Adipocyte (in vitro differentiated cells): ENCODE measurements around the gene CANX.
A peak's percentile ranks its signal among the peaks of the same experiment; 100 is the strongest.
"Not testable (repeated sequence)": the region's sequence is repeated elsewhere in the genome, so short reads cannot be mapped to it uniquely, and the experiment has no call there.

Experiments used
- DNase-seq: peaks from one replicate; pipeline ENCODE4 v3.0.0-alpha.2; 2015; ENCODE audit warnings: low read depth
- H3K27me3 ChIP-seq: replicated peaks from 2 replicates; pipeline ENCODE4 v1.7.0; 2013; ENCODE audit warnings: mild to moderate bottlenecking, low read length, moderate library complexity; ENCODE audit not compliant: control insufficient read depth, insufficient read depth
- H3K36me3 ChIP-seq: 2 replicates; pipeline ENCODE4 v1.7.0; 2013; ENCODE audit warnings: low read length, mild to moderate bottlenecking, moderate library complexity; ENCODE audit not compliant: control insufficient read depth, insufficient read depth, severe bottlenecking
- H3K4me1 ChIP-seq: 2 replicates; pipeline ENCODE4 v1.7.0; 2013; ENCODE audit warnings: mild to moderate bottlenecking, low read length, moderate library complexity; ENCODE audit not compliant: control insufficient read depth, insufficient read depth
- H3K4me3 ChIP-seq: 2 replicates; pipeline ENCODE4 v1.7.0; 2013; ENCODE audit warnings: mild to moderate bottlenecking, low read length, moderate library complexity
- H3K9ac ChIP-seq: 2 replicates; pipeline ENCODE4 v1.7.0; 2013; ENCODE audit warnings: mild to moderate bottlenecking, low read length, moderate library complexity
- H3K9me3 ChIP-seq: 2 replicates; pipeline ENCODE4 v1.7.0; 2013; ENCODE audit warnings: mild to moderate bottlenecking, low read length, moderate library complexity; ENCODE audit not compliant: control insufficient read depth

Gene CANX

GRCh38 chr5:179698935-179699615, at the start of gene CANX:
Gene CANX, plus strand, starts transcription at chr5:179698967. Its CDS starts 6,715 bp downstream, at chr5:179705682.
- peaks cover 19% of the 10 kb centered on the region for H3K36me3 ChIP-seq
- H3K27me3 ChIP-seq: no peaks in the 10 kb centered on the region
- H3K4me1 ChIP-seq: peaks cover 24% of the 10 kb centered on the region
- H3K9me3 ChIP-seq: no peaks in the 10 kb centered on the region
- H3K9ac ChIP-seq: peak within 1 kb of the TSS; percentile 99
- peak; percentile 53 for DNase-seq
- H3K4me3 ChIP-seq: peak within 1 kb of the TSS; percentile 96

GRCh38 chr5:179649166-179649703, 49.5 kb upstream of the CANX start:
- not testable (repeated sequence) for DNase-seq, H3K36me3 ChIP-seq, H3K4me1 ChIP-seq, H3K27me3 ChIP-seq, H3K9ac ChIP-seq, H3K4me3 ChIP-seq, H3K9me3 ChIP-seq

- not testable (repeated sequence) for H3K9me3 ChIP-seq, H3K4me3 ChIP-seq, H3K4me1 ChIP-seq, H3K9ac ChIP-seq, DNase-seq, H3K36me3 ChIP-seq, H3K27me3 ChIP-seq
Measured at GRCh38 chr5:179650245-179650644, 48.5 kb upstream of the CANX start.

GRCh38 chr5:179653135-179653534, 45.6 kb upstream of the CANX start:
- H3K9ac ChIP-seq, H3K27me3 ChIP-seq, H3K9me3 ChIP-seq, H3K36me3 ChIP-seq, DNase-seq, H3K4me1 ChIP-seq, H3K4me3 ChIP-seq: not testable (repeated sequence)

GRCh38 chr5:179657302-179658178, 41.2 kb upstream of the CANX start:
- DNase-seq, H3K9me3 ChIP-seq, H3K36me3 ChIP-seq, H3K4me1 ChIP-seq, H3K27me3 ChIP-seq, H3K9ac ChIP-seq, H3K4me3 ChIP-seq: not testable (repeated sequence)

GRCh38 chr5:179658179-179658856, 40.4 kb upstream of the CANX start:
- not testable (repeated sequence) for H3K36me3 ChIP-seq, H3K4me1 ChIP-seq, H3K27me3 ChIP-seq, H3K9me3 ChIP-seq
- peak overlapping the region; percentile 81 for H3K4me3 ChIP-seq
- DNase-seq: peak; percentile 80
- peak overlapping the region; percentile 76 for H3K9ac ChIP-seq

GRCh38 chr5:179661647-179662046, 37.1 kb upstream of the CANX start:
- H3K36me3 ChIP-seq: peaks cover 12% of the 10 kb centered on the region
- not testable (repeated sequence) for DNase-seq

GRCh38 chr5:179668391-179668790, 30.4 kb upstream of the CANX start:
- Histone ChIP-seq H3K36me3 (peaks cover 12% of the 10 kb centered on the region), H3K27me3 (no peaks in the 10 kb centered on the region), H3K9me3 (no peaks in the 10 kb centered on the region), H3K4me1 (no peaks in the 10 kb centered on the region), H3K9ac (no peak overlapping the region), H3K4me3 (no peak overlapping the region)
- peak; percentile 68 for DNase-seq

More at GRCh38 chr5:179661647-179662046, 37.1 kb upstream of the CANX start:
- not testable (repeated sequence) for H3K4me1 ChIP-seq, H3K9ac ChIP-seq, H3K9me3 ChIP-seq, H3K27me3 ChIP-seq, H3K4me3 ChIP-seq

GRCh38 chr5:179678223-179679013, 20.3 kb upstream of the CANX start:
- no peaks in the 10 kb centered on the region for H3K9me3 ChIP-seq
- no peaks in the 10 kb centered on the region for H3K36me3 ChIP-seq
- H3K27me3 ChIP-seq: no peaks in the 10 kb centered on the region
- H3K4me1 ChIP-seq: peaks cover 12% of the 10 kb centered on the region
- H3K9ac ChIP-seq: peak overlapping the region; percentile 98
- peak overlapping the region; percentile 97 for H3K4me3 ChIP-seq
- peak; percentile 98 for DNase-seq

GRCh38 chr5:179679014-179679674, 19.6 kb upstream of the CANX start:
- Histone ChIP-seq H3K9me3 (no peaks in the 10 kb centered on the region), H3K36me3 (no peaks in the 10 kb centered on the region), H3K4me1 (peaks cover 12% of the 10 kb centered on the region), H3K4me3 (peak overlapping the region; percentile 97), H3K9ac (peak overlapping the region; percentile 98), H3K27me3 (no peaks in the 10 kb centered on the region)
- DNase-seq: peak; percentile 59
